Neural cell (in vitro differentiated cells): ENCODE data around the gene GMDS. TPM values are rescaled to one million over a fixed set of nuclear protein-coding genes. Genes with fewer than 3 reads are reported as not detected.

Experiments used
- H2AFZ ChIP-seq: fragments of 200-600, 300-800 bp; sonication (generic), shearing (Covaris generic); 2 replicates; pipeline ENCODE4 v1.6.0; 2014; ENCODE audit warnings: low read depth, mild to moderate bottlenecking, antibody characterized with exemption, low read length, moderate library complexity
- H3F3A ChIP-seq: fragments of 200-600 bp; shearing (Covaris generic); 2 replicates; pipeline ENCODE4 v1.6.1; 2016; ENCODE audit warnings: mild to moderate bottlenecking, moderate library complexity, mixed read lengths, antibody characterized with exemption, low read length; ENCODE audit not compliant: insufficient read depth, poor library complexity, severe bottlenecking
- H3K27ac ChIP-seq: fragments of 200-600, 300-800 bp; sonication (generic), shearing (Covaris generic); 2 replicates; pipeline ENCODE4 v1.5.1; 2014; ENCODE audit warnings: mild to moderate bottlenecking, low read length, moderate library complexity
- H3K27me3 ChIP-seq: fragments of 300-800, 200-600 bp; sonication (generic), shearing (Covaris generic); 2 replicates; pipeline ENCODE4 v1.6.0; 2014; ENCODE audit warnings: mild to moderate bottlenecking, low read depth, low read length, moderate library complexity; ENCODE audit not compliant: insufficient read depth
- H3K36me3 ChIP-seq: fragments of 300-800, 200-600 bp; sonication (generic), shearing (Covaris generic); 2 replicates; pipeline ENCODE4 v1.5.1; 2014; ENCODE audit warnings: mild to moderate bottlenecking, antibody characterized with exemption, low read length, moderate library complexity; ENCODE audit not compliant: insufficient read depth
- H3K4me2 ChIP-seq: fragments of 300-800, 200-600 bp; sonication (generic), shearing (Covaris generic); 2 replicates; pipeline ENCODE4 v1.6.0; 2014; ENCODE audit warnings: mild to moderate bottlenecking, low read length
- H3K4me3 ChIP-seq: fragments of 300-800, 200-600 bp; sonication (generic), shearing (Covaris generic); 2 replicates; pipeline ENCODE4 v1.5.1; 2014; ENCODE audit warnings: mild to moderate bottlenecking, low read length, moderate library complexity
- H3K79me2 ChIP-seq: fragments of 200-600 bp; shearing (Covaris generic); replicated peaks from 2 replicates; pipeline ENCODE4 v1.6.0; 2014; ENCODE audit warnings: mild to moderate bottlenecking, low read length, moderate library complexity; ENCODE audit not compliant: insufficient read depth
- H3K9ac ChIP-seq: fragments of 300-800, 200-600 bp; sonication (generic), shearing (Covaris generic); 2 replicates; pipeline ENCODE4 v1.6.1; 2016; ENCODE audit warnings: mild to moderate bottlenecking, low read length, mixed read lengths
- H3K9me2 ChIP-seq: fragments of 200-600 bp; shearing (Covaris generic); 2 replicates; pipeline ENCODE4 v1.6.1; 2016; ENCODE audit warnings: mild to moderate bottlenecking, low read length, mixed read lengths; ENCODE audit not compliant: insufficient read depth
- H3K9me3 ChIP-seq: fragments of 200-600, 300-800 bp; sonication (generic), shearing (Covaris generic); 2 replicates; pipeline ENCODE4 v1.6.1; 2016; ENCODE audit warnings: mild to moderate bottlenecking, mixed run types, low read length, moderate library complexity, mixed read lengths
- H4K20me1 ChIP-seq: fragments of 200-600 bp; shearing (Covaris generic); 2 replicates; pipeline ENCODE4 v1.6.1; 2016; ENCODE audit warnings: mild to moderate bottlenecking, mixed run types; ENCODE audit not compliant: insufficient read depth
- EP300 ChIP-seq: fragments of 450-650 bp; conservative IDR thresholded peaks from 2 replicates; pipeline ENCODE4 v1.6.1; 2014; ENCODE audit warnings: antibody characterized with exemption, mild to moderate bottlenecking, moderate library complexity; ENCODE audit not compliant: poor library complexity, severe bottlenecking
- EZH2 ChIP-seq: fragments of 200-600, 300-800 bp; shearing (Covaris generic), sonication (generic); IDR thresholded peaks from 2 replicates; pipeline ENCODE4 v1.6.1; 2014; ENCODE audit warnings: antibody characterized with exemption, low read length, borderline replicate concordance, mild to moderate bottlenecking; ENCODE audit not compliant: insufficient read depth, poor library complexity, severe bottlenecking
- MXI1 ChIP-seq: fragments of 450-650 bp; conservative IDR thresholded peaks from 2 replicates; pipeline ENCODE4 v1.6.1; 2014; ENCODE audit warnings: antibody characterized with exemption, mild to moderate bottlenecking; ENCODE audit not compliant: poor library complexity, severe bottlenecking
- POLR2AphosphoS5 ChIP-seq: IDR thresholded peaks from 2 replicates; pipeline ENCODE4 v1.6.1; 2012
- RAD21 ChIP-seq: fragments of 450-650 bp; conservative IDR thresholded peaks from 2 replicates; pipeline ENCODE4 v1.6.1; 2014; ENCODE audit warnings: antibody characterized with exemption, mild to moderate bottlenecking, moderate library complexity
- SMC3 ChIP-seq: fragments of 450-650 bp; conservative IDR thresholded peaks from 2 replicates; pipeline ENCODE4 v1.6.1; 2014; ENCODE audit warnings: antibody characterized with exemption, mild to moderate bottlenecking, moderate library complexity; ENCODE audit not compliant: poor library complexity
- TAF1 ChIP-seq: IDR thresholded peaks from 2 replicates; pipeline ENCODE4 v1.6.1; 2012; ENCODE audit warnings: low read depth
- polyA plus RNA-seq: library from polyadenylated mRNA; depleted of rRNA; stranded (reverse); fragments of >200 nt; gene quantifications from 2 replicates; pipeline ENCODE4 v1.2.3, GENCODE V29; 2014
- TF ChIP-seq, protein P1 (sequence below): fragments of 450-650 bp; IDR thresholded peaks from 2 replicates; pipeline ENCODE4 v1.5.1; 2014; ENCODE audit warnings: antibody characterized with exemption, mild to moderate bottlenecking, moderate library complexity; ENCODE audit not compliant: poor library complexity, severe bottlenecking
- TF ChIP-seq, protein P2 (sequence below): IDR thresholded peaks from 2 replicates; pipeline ENCODE4 v1.6.1; 2012; ENCODE audit warnings: borderline replicate concordance

GMDS gene
- polyA plus RNA-seq, 1 donor from 2014 or later: 11.4 TPM

DNA sequence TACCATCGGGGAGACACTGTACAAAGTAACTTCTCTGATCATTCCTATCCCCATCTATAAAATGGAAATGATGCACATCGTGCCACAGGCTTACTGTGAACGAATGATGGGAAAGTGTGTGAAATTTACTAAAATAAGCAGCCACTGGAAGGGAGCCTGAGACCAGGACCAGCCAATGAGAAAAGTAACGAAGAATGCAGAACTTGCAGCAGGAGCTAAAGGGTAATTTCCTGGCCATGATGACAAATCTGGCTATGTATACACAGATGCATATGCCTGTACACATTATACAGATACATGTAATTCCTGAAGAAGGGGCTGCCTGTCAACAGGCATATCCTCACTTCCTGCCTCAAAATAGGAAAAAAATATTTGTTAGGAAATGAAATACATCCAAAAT lies 47.4 kb downstream of the GMDS start:
- Histone ChIP-seq H3K27ac (no peak overlapping the region), H3K79me2 (no peaks in the 10 kb centered on the region), H3K9me3 (no peaks in the 10 kb centered on the region), H4K20me1 (no peaks in the 10 kb centered on the region), H3K27me3 (no peaks in the 10 kb centered on the region), H3K36me3 (no peaks in the 10 kb centered on the region), H3K9ac (no peak overlapping the region), H3K4me2 (no peak overlapping the region), H3F3A (no peaks in the 10 kb centered on the region), H3K4me3 (no peak overlapping the region), H2AFZ (no peak overlapping the region), H3K9me2 (no peaks in the 10 kb centered on the region)
- TF ChIP-seq, protein P1, sequence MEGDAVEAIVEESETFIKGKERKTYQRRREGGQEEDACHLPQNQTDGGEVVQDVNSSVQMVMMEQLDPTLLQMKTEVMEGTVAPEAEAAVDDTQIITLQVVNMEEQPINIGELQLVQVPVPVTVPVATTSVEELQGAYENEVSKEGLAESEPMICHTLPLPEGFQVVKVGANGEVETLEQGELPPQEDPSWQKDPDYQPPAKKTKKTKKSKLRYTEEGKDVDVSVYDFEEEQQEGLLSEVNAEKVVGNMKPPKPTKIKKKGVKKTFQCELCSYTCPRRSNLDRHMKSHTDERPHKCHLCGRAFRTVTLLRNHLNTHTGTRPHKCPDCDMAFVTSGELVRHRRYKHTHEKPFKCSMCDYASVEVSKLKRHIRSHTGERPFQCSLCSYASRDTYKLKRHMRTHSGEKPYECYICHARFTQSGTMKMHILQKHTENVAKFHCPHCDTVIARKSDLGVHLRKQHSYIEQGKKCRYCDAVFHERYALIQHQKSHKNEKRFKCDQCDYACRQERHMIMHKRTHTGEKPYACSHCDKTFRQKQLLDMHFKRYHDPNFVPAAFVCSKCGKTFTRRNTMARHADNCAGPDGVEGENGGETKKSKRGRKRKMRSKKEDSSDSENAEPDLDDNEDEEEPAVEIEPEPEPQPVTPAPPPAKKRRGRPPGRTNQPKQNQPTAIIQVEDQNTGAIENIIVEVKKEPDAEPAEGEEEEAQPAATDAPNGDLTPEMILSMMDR: no peak
- TF ChIP-seq TAF1 (no peak), EZH2 (no peak), POLR2AphosphoS5 (no peak)

DNA sequence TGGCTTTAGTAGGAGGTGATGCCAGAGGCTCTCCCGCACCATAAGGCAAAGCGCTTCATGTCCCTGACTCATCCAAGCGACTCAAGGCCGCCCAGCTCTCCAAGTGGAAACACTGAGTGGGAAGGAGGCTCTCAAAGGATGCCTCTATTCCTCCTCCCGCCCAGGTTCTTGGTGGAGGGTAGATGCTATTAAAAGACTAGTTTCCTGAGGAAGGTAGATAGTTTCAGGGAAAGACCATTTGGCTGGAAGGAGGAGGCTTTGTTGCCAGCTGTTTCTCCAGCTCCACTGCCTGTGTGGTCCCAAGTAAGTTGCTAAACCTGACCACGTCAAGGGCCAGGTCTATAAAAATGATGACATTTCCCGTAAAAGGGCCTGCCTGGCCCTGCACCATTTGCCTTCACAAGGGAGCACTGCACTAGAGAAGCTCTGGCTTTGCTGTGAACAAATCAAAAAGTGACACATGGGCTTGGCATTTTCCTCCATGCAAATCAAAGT lies 48.2 kb downstream of the GMDS start:
- no peak overlapping the region for H3K4me3 ChIP-seq
- H3K27me3 ChIP-seq: no peaks in the 10 kb centered on the region
- H3K79me2 ChIP-seq: no peaks in the 10 kb centered on the region
- no peaks in the 10 kb centered on the region for H3F3A ChIP-seq
- no peak overlapping the region for H3K9ac ChIP-seq
- no peak overlapping the region for H3K27ac ChIP-seq
- no peaks in the 10 kb centered on the region for H3K36me3 ChIP-seq
- H3K9me3 ChIP-seq: no peaks in the 10 kb centered on the region
- TF ChIP-seq EP300 (no peak), MXI1 (no peak), EZH2 (no peak), POLR2AphosphoS5 (no peak), RAD21 (no peak), SMC3 (no peak), TAF1 (no peak)
- TF ChIP-seq, protein P2, sequence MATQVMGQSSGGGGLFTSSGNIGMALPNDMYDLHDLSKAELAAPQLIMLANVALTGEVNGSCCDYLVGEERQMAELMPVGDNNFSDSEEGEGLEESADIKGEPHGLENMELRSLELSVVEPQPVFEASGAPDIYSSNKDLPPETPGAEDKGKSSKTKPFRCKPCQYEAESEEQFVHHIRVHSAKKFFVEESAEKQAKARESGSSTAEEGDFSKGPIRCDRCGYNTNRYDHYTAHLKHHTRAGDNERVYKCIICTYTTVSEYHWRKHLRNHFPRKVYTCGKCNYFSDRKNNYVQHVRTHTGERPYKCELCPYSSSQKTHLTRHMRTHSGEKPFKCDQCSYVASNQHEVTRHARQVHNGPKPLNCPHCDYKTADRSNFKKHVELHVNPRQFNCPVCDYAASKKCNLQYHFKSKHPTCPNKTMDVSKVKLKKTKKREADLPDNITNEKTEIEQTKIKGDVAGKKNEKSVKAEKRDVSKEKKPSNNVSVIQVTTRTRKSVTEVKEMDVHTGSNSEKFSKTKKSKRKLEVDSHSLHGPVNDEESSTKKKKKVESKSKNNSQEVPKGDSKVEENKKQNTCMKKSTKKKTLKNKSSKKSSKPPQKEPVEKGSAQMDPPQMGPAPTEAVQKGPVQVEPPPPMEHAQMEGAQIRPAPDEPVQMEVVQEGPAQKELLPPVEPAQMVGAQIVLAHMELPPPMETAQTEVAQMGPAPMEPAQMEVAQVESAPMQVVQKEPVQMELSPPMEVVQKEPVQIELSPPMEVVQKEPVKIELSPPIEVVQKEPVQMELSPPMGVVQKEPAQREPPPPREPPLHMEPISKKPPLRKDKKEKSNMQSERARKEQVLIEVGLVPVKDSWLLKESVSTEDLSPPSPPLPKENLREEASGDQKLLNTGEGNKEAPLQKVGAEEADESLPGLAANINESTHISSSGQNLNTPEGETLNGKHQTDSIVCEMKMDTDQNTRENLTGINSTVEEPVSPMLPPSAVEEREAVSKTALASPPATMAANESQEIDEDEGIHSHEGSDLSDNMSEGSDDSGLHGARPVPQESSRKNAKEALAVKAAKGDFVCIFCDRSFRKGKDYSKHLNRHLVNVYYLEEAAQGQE: no peak
- TF ChIP-seq, protein P1: no peak
- no peaks in the 10 kb centered on the region for H3K9me2 ChIP-seq
- H3K4me2 ChIP-seq: no peak overlapping the region
- H2AFZ ChIP-seq: no peak overlapping the region
- no peaks in the 10 kb centered on the region for H4K20me1 ChIP-seq
